ENCODE data around the gene POU6F2.
"Not testable (repeated sequence)": the region's sequence is repeated elsewhere in the genome, so short reads cannot be mapped to it uniquely, and the experiment has no call there.

The POU6F2 gene

DNA sequence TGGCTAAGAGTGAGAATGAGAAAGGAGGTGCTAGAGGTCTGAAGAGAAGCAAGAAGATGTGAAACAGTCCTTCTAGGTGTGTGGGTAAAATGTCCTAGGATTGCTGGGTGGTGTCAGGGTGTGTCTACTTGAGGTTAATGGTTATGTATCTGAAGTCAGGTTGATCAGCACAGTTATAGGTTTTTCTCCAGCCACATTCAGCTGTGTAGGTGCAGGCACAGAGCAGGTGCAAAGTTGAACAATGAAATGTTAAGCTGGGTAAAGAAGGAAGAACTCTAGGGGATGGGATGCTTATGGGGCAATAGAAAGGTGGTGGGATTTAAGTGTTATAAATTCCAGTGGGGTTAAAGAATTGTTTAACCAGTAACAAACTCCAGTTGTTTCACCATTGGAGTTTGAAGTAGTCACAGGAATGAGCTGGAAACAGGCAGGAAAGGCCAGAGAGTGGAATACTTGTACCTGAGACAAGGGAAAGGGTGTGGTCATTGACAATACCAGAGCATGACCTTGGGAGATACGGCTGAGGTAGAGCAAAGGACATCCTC is 388.1 kb downstream of the POU6F2 start:
- peaks cover 17% of the 10 kb centered on the region for H3K4me1 ChIP-seq
- no peaks in the 10 kb centered on the region for H3K36me3 ChIP-seq
- H3K9me3 ChIP-seq = no peaks in the 10 kb centered on the region
- H3K4me2 ChIP-seq = no peak overlapping the region
- H3K27ac ChIP-seq = no peak overlapping the region
- no peaks in the 10 kb centered on the region for H3K27me3 ChIP-seq
- H3K4me3 ChIP-seq = no peak overlapping the region
- no peak overlapping the region for H3K9ac ChIP-seq
- TF ChIP-seq Cebpa-rat (IDR thresholded peaks at IDR 0.05) = no peak
- no peaks in the 10 kb centered on the region for H4K20me1 ChIP-seq

DNA sequence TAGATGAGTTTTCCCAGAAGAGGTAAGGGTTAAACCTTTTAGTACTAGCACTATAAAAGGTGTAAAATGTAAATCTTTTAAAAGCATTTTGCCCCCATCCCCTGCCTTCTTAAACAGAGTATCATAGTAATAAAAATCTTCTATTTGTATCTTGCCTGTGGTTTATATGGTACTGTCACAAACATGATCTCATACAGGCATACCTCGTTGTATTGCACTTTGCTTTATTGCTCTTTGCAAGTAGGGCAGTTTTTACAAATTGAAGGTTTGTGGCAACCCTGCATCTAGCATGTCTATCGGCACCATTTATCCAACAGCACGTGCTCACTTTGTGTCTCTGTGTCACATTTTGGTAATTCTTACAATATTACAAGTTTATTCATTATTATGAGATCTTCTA is 389.7 kb downstream of the POU6F2 start:
- no peak overlapping the region for H3K27ac ChIP-seq
- no peak overlapping the region for H3K4me3 ChIP-seq
- no peak for TF ChIP-seq Cebpa-rat (IDR thresholded peaks at IDR 0.05)

DNA sequence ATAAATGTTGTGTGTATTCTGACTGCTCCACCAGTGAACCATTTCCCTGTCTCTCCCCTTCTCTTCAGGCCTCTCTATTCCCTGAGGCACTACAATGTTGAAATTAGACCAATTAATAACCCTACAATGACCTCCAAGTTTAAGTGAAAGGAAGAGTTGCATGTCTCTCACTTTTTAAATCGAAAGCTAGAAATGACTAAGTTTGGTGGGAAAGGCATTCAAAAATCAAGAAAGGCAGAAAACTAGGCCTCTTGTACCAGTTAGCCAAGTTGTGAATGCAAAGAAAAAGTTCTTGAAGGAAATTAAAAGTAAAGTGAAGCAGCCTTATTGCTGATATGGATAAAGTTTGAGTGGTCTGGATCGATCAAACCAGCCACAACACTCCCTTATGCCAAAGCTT is 390.2 kb downstream of the POU6F2 start:
- Histone ChIP-seq H3K36me3 (no peaks in the 10 kb centered on the region), H3K9ac (no peak overlapping the region), H4K20me1 (no peaks in the 10 kb centered on the region), H3K27me3 (no peaks in the 10 kb centered on the region), H3K4me3 (no peak overlapping the region), H3K9me3 (no peaks in the 10 kb centered on the region), H3K4me1 (peaks cover 11% of the 10 kb centered on the region), H3K4me2 (no peak overlapping the region), H3K27ac (no peak overlapping the region)
- TF ChIP-seq Cebpa-rat (IDR thresholded peaks at IDR 0.05) = no peak

More for the DNA sequence above, 389.7 kb downstream of the POU6F2 start:
- H3K9me3 ChIP-seq = no peaks in the 10 kb centered on the region
- no peaks in the 10 kb centered on the region for H4K20me1 ChIP-seq
- H3K4me1 ChIP-seq = peaks cover 15% of the 10 kb centered on the region
- no peaks in the 10 kb centered on the region for H3K27me3 ChIP-seq
- H3K36me3 ChIP-seq = no peaks in the 10 kb centered on the region
- H3K9ac ChIP-seq = no peak overlapping the region
- no peak overlapping the region for H3K4me2 ChIP-seq

DNA sequence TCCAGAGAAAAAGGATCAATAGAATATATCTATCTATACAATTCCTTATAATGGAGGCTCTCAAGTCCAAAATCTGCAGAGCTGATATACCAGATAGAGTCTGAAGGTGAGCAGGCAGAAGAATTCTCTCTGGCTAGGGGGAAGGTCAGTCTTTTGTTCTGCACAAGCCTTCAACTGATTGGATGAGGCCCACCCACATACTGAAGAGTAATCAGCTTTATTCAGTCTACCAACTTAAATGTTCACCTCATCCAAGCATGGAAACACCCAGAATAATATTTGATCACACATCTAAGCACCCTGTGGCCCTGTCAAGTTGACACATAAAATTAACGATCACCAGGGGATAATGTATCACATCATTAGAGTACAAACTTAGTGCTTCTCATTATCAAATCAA is 394.7 kb downstream of the POU6F2 start:
- no peak for TF ChIP-seq Cebpa-rat (IDR thresholded peaks at IDR 0.05)
- no peaks in the 10 kb centered on the region for H3K9me3 ChIP-seq
- no peak overlapping the region for H3K9ac ChIP-seq
- no peaks in the 10 kb centered on the region for H3K27me3 ChIP-seq
- no peak overlapping the region for H3K4me3 ChIP-seq
- no peaks in the 10 kb centered on the region for H4K20me1 ChIP-seq
- no peak overlapping the region for H3K27ac ChIP-seq
- no peak overlapping the region for H3K4me2 ChIP-seq
- H3K4me1 ChIP-seq = no peaks in the 10 kb centered on the region
- no peaks in the 10 kb centered on the region for H3K36me3 ChIP-seq

DNA sequence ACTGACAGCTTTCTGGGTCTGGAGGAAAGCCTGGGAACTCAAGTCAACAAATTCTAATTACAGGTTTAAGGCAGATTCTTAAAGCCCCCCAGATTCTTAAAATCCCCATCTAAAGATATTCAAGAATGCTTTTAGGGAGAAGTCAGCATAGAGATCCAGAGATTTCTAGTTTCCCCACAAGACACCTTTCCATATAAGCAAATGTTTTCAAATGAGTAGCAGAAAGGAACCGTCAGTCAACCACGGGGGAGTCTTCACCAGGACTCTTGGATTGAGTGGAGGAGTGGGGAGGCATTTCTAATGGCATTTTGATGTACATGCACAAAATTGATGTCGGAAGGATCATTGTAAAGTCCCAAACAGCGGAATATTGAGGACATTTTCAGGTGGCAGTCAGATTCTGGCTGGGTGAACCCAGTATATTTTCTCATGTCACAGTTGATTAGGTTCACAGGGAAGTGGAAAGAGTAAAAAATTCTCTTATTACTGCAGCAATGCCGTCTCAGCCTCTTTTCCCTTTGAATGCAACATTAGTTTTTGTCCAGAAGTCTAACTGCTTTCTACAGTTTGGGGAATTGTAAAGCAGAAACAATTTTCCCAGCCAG is 396.8 kb downstream of the POU6F2 start:
- H3K4me1 ChIP-seq = no peaks in the 10 kb centered on the region
- no peak overlapping the region for H3K27ac ChIP-seq
- no peak overlapping the region for H3K4me3 ChIP-seq
- no peaks in the 10 kb centered on the region for H4K20me1 ChIP-seq
- H3K27me3 ChIP-seq = no peaks in the 10 kb centered on the region
- no peak for TF ChIP-seq Cebpa-rat (IDR thresholded peaks at IDR 0.05)
- H3K9me3 ChIP-seq = no peaks in the 10 kb centered on the region
- H3K4me2 ChIP-seq = no peak overlapping the region
- no peaks in the 10 kb centered on the region for H3K36me3 ChIP-seq
- no peak overlapping the region for H3K9ac ChIP-seq

DNA sequence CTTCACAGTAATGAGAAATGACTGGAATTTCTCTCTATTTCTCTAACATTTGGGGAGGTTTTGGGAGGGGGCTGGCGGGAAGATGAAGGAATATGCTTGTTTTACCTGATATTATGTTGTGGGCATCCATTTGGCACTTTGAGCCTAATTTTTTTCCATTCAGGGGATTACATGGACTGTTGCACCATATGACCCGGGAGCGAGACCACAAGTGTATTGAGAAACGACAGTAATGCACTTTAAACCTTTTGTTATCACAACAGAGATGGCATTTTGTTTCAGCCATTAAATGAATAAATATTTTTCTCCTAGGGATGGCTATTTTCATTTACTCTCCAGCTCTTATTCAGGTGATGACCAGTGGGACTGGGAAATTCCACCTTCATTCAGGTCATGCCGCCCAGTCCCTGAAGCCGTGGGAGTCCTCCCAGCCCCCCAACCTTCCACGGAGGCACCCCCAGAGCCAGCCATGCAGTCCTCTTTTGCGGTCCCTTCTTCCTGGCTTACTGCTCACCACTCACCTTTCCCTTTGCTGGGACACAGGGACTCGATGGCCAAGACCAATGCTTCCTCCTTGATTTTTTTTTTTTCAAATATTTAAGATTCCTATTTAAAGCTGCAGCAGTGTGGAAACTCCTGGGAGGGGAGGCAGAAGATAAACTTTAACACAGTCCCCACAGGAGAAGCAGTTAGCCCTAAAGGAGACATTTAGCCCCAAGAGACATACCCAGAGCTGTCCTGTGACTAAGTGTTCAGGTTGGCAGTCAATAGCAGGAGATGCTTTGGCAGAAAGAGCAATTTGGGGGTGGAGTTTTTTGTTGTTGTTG is 397.6 kb downstream of the POU6F2 start:
- H4K20me1 ChIP-seq = no peaks in the 10 kb centered on the region
- no peaks in the 10 kb centered on the region for H3K4me1 ChIP-seq
- no peak for TF ChIP-seq Cebpa-rat (IDR thresholded peaks at IDR 0.05)
- no peak overlapping the region for H3K9ac ChIP-seq
- H3K27ac ChIP-seq = no peak overlapping the region
- no peak overlapping the region for H3K4me3 ChIP-seq
- H3K27me3 ChIP-seq = no peaks in the 10 kb centered on the region
- H3K36me3 ChIP-seq = no peaks in the 10 kb centered on the region
- H3K9me3 ChIP-seq = no peaks in the 10 kb centered on the region
- H3K4me2 ChIP-seq = no peak overlapping the region

DNA sequence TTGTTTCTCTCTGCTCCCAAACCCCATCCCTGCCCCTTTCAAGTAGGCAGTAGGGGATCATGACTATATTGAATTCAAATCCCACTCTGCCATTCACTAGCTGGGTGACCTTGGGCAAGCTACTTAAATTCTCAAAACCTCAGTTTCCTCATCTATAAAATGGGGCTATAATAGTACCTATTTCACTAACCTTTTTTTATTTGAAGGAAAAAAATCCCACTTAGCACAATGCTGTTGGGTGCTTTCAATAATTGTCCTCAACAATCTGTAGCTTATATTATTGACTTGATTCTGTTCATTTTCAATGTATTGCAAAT is 398.1 kb downstream of the POU6F2 start:
- H3K4me1 ChIP-seq = no peaks in the 10 kb centered on the region
- H3K27me3 ChIP-seq = no peaks in the 10 kb centered on the region
- H3K36me3 ChIP-seq = no peaks in the 10 kb centered on the region
- no peaks in the 10 kb centered on the region for H3K9me3 ChIP-seq
- no peaks in the 10 kb centered on the region for H4K20me1 ChIP-seq
- H3K4me2 ChIP-seq = no peak overlapping the region
- no peak overlapping the region for H3K9ac ChIP-seq
- H3K27ac ChIP-seq = no peak overlapping the region
- H3K4me3 ChIP-seq = no peak overlapping the region
- no peak for TF ChIP-seq Cebpa-rat (IDR thresholded peaks at IDR 0.05)

DNA sequence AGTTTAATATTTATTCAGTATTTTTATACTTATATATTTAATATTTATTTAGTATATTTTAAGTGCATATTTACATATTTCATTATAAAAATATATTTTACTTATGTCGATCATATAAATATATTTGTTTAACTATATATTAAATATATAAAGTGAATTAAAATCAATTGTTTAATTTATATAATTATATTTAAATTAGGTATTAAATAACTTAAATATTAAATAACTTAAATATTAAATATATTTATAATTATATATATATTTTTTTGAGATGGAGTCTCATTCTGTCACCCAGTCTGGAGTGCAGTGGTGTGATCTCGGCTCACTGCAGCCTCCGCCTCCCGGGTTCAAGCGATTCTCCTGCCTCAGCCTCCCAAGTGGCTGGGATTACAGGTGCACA is 399.2 kb downstream of the POU6F2 start:
- H3K9ac ChIP-seq, H3K4me2 ChIP-seq, H3K36me3 ChIP-seq, H4K20me1 ChIP-seq, H3K4me1 ChIP-seq, H3K27me3 ChIP-seq, H3K27ac ChIP-seq, H3K9me3 ChIP-seq, H3K4me3 ChIP-seq: not testable (repeated sequence)

DNA sequence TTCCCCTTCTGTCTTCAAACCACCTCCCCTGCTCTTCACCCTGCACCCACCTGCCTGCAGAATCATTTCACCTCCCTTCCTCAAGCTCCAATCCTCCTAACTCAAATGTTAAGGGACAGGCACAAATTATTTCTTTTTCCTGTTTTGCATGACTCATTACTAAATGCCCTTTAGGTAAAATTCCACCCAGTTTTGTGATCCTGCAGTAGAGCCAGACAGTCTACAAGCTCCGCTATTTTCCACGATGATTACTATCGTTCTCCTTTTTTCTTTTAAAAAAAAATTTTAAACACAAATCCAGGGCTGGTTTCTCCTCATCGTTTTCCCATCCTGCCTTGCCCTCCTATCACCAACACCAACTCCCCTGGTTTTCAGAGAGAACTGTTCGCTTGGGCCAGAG is 401.7 kb downstream of the POU6F2 start:
- Histone ChIP-seq H4K20me1 (no peaks in the 10 kb centered on the region), H3K9me3 (no peaks in the 10 kb centered on the region), H3K4me1 (no peaks in the 10 kb centered on the region), H3K27ac (no peak overlapping the region), H3K4me3 (no peak overlapping the region), H3K4me2 (no peak overlapping the region), H3K36me3 (no peaks in the 10 kb centered on the region), H3K27me3 (no peaks in the 10 kb centered on the region), H3K9ac (no peak overlapping the region)
- no peak for TF ChIP-seq Cebpa-rat (IDR thresholded peaks at IDR 0.05)

DNA sequence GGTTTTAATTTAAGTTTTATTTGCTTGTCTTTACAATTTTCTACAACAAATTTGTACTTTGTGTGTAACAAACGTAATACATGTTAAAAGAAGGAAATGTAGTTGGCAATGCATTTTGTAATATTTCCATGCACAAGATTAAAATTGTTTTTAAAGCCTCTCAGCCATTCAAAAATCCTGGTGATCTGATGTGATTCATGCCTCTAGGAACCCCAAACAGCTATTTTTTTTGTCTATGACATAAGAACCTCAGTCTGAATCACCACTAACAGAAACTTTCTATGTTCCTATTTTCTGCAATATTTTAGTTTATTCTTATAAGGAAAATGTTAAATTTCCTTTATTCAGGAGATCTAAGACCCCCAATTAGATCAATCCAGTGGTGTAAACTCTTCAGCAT is 405.4 kb downstream of the POU6F2 start:
- H3K36me3 ChIP-seq = no peaks in the 10 kb centered on the region
- no peak overlapping the region for H3K4me2 ChIP-seq
- H3K9ac ChIP-seq = no peak overlapping the region
- no peak for TF ChIP-seq Cebpa-rat (IDR thresholded peaks at IDR 0.05)
- H3K9me3 ChIP-seq = no peaks in the 10 kb centered on the region
- no peaks in the 10 kb centered on the region for H3K4me1 ChIP-seq
- H4K20me1 ChIP-seq = no peaks in the 10 kb centered on the region
- H3K27ac ChIP-seq = no peak overlapping the region
- H3K4me3 ChIP-seq = no peak overlapping the region
- no peaks in the 10 kb centered on the region for H3K27me3 ChIP-seq
